ENCODE measurements around the gene PXMP2. TPM values are rescaled to one million over a fixed set of nuclear protein-coding genes. Genes with fewer than 3 reads are reported as not detected.
A peak's percentile ranks its signal among the peaks of the same experiment; 100 is the strongest.
"Not testable (repeated sequence)": the region's sequence is repeated elsewhere in the genome, so short reads cannot be mapped to it uniquely, and the experiment has no call there.

The PXMP2 gene
- polyA plus RNA-seq, 1 experiment: 22.3 TPM

DNA sequence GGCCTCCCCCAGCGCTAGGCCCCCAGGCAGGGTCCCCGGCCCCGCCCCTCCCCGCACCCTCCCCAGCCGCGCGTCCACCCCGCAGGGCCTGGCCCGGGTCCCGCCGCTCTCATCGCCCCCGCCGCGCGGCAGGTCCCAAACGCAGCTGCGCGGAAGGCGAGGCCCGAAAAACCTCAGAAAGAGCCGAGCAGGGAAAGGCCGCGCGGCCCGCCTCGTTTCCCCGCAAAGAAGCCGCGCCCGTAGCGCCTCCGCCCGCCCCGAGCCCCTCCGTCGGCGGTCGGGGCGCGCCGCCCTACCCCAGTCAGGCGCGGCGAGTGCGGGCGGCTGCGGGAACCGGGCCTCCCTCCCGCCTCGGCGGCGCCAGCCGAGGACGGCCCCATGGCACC, 569 bp upstream of the PXMP2 start:
- no peaks in the 10 kb centered on the region for H3K27me3 ChIP-seq (ENCODE audit: control insufficient read depth, insufficient read depth, low read length)
- TF ChIP-seq CTCF (IDR thresholded peaks at IDR 0.05; ENCODE audit: insufficient read depth, low read depth, low read length): no peak
- ChIA-PET POLR2A (no interaction called here), CTCF (no interaction called here)
- DNase-seq (ENCODE audit: low read depth): no peak
- H3K4me3 ChIP-seq (ENCODE audit: low read depth, low read length): peak overlapping the region; percentile 71
- H3K36me3 ChIP-seq (ENCODE audit: control insufficient read depth, insufficient read depth, low read length): no peaks in the 10 kb centered on the region

DNA sequence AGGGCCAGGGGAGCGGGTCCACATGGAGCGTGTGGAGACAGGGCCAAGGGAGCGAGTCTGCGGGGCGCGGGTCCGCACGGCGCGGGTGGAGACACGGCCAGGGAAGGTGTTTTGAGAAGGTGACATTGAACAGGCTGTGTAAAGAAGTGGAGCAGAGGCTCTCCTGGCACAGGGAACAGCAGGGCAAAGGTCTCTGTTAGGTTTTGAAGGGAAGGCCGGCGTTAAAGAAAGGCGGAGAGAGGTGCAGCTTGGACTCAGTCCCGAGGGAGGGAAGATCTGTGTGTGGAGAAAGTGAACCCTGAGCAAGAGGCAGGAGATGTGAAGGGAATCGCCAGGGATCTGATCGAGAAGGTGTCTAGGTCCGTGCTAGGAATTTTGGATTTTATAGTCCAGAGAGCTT, 1.8 kb downstream of the PXMP2 start:
- no peak for TF ChIP-seq CTCF (IDR thresholded peaks at IDR 0.05; ENCODE audit: insufficient read depth, low read depth, low read length)
- Histone ChIP-seq H3K4me3 (ENCODE audit: low read depth, low read length) (no peak overlapping the region), H3K27me3 (ENCODE audit: control insufficient read depth, insufficient read depth, low read length) (no peaks in the 10 kb centered on the region), H3K36me3 (ENCODE audit: control insufficient read depth, insufficient read depth, low read length) (no peaks in the 10 kb centered on the region)
- POLR2A ChIA-PET: no interaction called here
- CTCF ChIA-PET: no interaction called here
- no peak for DNase-seq (ENCODE audit: low read depth)

- no peak for DNase-seq (ENCODE audit: low read depth)
- ChIA-PET CTCF (no interaction called here), POLR2A (no interaction called here)
- no peak for TF ChIP-seq CTCF (IDR thresholded peaks at IDR 0.05; ENCODE audit: insufficient read depth, low read depth, low read length)
- Histone ChIP-seq H3K27me3 (ENCODE audit: control insufficient read depth, insufficient read depth, low read length) (no peaks in the 10 kb centered on the region), H3K36me3 (ENCODE audit: control insufficient read depth, insufficient read depth, low read length) (no peaks in the 10 kb centered on the region), H3K4me3 (ENCODE audit: low read depth, low read length) (no peak overlapping the region)
These were observed 2.7 kb downstream of the PXMP2 start for GRCh38 chr12:132690112-132690511.

DNA sequence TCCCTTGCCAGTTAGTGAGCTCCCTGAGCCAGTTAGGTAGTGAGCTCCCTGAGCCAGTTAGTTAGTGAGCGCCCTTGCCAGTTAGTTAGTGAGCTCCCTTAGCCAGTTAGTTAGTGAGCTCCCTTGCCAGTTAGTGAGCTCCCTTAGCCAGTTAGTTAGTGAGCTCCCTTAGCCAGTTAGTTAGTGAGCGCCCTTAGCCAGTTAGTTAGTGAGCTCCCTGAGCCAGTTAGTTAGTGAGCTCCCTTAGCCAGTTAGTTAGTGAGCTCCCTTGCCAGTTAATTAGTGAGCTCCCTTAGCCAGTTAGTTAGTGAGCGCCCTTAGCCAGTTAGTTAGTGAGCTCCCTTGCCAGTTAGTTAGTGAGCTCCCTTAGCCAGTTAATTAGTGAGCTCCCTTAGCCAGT, 4.6 kb downstream of the PXMP2 start:
- POLR2A ChIA-PET; DNase-seq (ENCODE audit: low read depth); H3K27me3 ChIP-seq (ENCODE audit: control insufficient read depth, insufficient read depth, low read length); CTCF ChIA-PET; H3K36me3 ChIP-seq (ENCODE audit: control insufficient read depth, insufficient read depth, low read length); H3K4me3 ChIP-seq (ENCODE audit: low read depth, low read length): not testable (repeated sequence)

DNA sequence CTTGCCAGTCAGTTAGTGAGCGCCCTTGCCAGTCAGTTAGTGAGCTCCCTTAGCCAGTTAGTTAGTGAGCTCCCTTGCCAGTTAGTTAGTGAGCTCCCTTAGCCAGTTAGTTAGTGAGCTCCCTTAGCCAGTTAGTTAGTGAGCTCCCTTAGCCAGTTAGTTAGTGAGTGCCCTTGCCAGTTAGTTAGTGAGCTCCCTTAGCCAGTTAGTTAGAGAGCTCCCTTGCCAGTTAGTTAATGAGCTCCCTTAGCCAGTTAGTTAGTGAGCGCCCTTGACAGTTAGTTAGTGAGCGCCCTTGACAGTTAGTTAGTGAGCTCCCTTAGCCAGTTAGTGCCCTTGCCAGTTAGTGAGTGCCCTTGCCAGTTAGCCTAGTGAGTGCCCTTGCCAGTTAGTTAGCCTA, 7.5 kb downstream of the PXMP2 start:
- CTCF ChIA-PET: interaction anchor here (0.6 kb wide), 1 partner anchor 881 kb away, joined by 3 read pairs; no protein-coding TSS in a partner anchor
- POLR2A ChIA-PET; DNase-seq (ENCODE audit: low read depth): not testable (repeated sequence)

DNA sequence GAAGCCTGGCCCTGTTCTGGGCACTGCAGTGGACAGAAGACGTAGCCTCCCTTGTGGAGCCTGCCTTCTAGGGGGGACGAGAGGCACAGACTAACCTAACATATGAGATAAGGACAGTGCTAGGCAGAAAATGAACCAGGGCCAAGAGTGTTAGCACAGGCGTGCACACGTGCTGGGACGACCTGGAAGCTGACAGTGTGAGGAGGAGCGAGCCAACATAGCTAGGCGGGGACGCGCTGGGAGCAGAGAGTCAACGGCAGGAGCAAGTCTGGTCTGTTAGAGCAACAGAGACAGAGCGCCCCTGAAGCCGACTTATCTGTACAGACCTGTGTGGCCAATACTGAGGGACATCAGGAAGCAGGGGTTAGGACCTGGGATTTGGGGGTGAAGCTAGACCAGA, 8.0 kb downstream of the PXMP2 start:
- no peak for DNase-seq (ENCODE audit: low read depth)
- no peak for TF ChIP-seq CTCF (IDR thresholded peaks at IDR 0.05; ENCODE audit: insufficient read depth, low read depth, low read length)
- Histone ChIP-seq H3K4me3 (ENCODE audit: low read depth, low read length) (no peak overlapping the region), H3K27me3 (ENCODE audit: control insufficient read depth, insufficient read depth, low read length) (no peaks in the 10 kb centered on the region), H3K36me3 (ENCODE audit: control insufficient read depth, insufficient read depth, low read length) (no peaks in the 10 kb centered on the region; the same call in 1 of the 2 replicates)
- POLR2A ChIA-PET: no interaction called here
- CTCF ChIA-PET: no interaction called here

More for the DNA sequence above, 7.5 kb downstream of the PXMP2 start:
- H3K27me3 ChIP-seq (ENCODE audit: control insufficient read depth, insufficient read depth, low read length); H3K4me3 ChIP-seq (ENCODE audit: low read depth, low read length); H3K36me3 ChIP-seq (ENCODE audit: control insufficient read depth, insufficient read depth, low read length): not testable (repeated sequence)

Data from BJ (cell line).